Measurements from ENCODE around the gene GRID1.

GRID1 gene

DNA sequence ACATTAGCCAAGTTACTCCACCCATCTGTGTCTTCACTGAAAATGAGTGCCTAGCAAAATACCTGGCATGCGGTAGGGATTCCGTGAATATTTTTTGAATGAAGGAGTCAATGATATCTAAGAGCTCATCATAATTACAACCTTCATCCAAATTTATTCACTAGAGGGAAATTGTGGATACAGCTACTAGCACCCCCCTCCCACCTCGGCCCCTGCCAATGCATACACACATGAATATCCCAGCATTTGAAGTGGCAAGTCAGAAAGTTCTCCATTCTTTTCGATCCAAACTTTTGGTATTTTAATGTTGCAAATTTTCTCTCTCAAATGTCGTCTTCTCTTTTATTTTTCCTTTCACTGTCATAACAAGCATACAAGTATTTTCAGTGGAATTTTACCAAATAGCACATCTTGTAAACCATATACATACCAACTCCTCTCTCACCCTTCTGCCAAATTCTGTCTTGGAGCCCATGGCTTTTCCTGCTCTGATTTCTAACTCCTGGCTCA is 164.3 kb downstream of the GRID1 start:
- no peak for DNase-seq

DNA sequence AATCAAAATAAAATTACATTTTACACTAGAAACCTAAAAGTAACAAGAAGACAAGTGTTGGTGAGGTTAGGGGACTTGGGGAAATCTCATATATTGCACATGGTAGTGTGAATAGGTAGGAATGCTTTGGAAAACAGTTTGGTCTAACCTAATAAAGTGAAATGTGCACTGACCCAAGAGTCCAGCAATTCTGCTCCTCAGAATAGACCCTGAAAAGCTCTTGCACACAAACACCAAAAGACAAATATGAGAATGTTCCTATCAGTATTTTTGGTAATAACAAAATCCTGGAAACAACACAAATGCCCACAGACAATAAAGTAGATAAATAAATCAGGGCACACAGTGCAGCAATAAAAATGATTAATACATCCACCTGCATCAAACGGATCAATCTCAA is 165.7 kb downstream of the GRID1 start:
- DNase-seq, result no peak

DNA sequence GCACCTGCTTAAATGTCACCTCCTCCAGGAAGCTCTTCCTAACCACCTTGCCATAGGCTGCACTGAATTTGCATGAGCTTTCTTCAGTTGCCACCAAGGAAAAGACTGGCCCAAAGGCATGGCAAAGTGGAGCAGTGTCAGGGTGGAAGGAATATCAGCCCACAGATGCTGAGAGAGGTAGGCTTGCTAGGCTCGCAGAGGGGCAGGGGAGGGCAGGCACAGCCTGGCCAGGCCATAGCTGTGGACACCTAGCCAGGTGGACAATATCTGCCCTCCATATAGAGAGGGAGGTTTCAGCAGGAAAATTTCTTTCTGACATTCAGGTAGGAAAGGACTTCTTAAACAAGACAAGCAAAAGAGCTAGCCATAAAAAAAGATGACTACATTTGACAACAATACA is 166.3 kb downstream of the GRID1 start:
- DNase-seq, result no peak

DNA sequence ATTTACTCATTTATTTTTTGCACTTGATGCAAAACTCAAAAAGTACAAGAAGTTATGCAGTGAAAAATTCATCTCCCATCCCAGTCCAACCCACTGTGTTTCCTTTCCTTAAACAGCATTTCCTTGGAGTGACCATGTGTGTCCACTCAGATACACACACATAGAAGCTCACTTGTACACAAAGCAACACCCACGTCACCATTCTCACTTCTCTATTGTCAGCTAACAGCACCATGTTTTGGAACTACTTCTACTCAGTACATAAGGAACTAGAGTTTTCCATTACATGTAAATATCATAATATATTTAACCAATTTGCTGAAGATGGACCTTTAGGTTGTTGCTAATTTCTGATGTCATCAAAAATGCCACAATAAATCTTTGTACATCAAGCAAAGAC is 167.6 kb downstream of the GRID1 start:
- DNase-seq, result no peak

DNA sequence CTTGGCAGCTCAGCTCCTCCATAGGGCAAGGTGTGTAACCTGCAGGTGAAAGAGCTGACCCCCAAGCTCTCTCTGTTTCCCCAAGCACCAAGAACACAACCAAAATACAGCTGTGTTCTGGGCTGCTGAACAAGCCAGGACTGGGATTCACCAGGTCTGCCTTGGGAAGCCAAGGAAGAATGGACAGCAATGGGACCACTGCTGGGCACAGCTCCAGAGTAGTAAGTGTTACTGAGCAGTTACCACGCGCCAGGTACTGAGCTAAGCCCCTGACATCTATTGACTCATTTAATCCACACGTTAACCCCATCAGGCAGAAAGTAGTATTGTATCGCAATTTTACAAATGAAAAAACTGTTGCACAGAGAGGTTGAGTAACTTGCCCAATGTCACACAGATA is 168.3 kb downstream of the GRID1 start:
- no peak for DNase-seq

DNA sequence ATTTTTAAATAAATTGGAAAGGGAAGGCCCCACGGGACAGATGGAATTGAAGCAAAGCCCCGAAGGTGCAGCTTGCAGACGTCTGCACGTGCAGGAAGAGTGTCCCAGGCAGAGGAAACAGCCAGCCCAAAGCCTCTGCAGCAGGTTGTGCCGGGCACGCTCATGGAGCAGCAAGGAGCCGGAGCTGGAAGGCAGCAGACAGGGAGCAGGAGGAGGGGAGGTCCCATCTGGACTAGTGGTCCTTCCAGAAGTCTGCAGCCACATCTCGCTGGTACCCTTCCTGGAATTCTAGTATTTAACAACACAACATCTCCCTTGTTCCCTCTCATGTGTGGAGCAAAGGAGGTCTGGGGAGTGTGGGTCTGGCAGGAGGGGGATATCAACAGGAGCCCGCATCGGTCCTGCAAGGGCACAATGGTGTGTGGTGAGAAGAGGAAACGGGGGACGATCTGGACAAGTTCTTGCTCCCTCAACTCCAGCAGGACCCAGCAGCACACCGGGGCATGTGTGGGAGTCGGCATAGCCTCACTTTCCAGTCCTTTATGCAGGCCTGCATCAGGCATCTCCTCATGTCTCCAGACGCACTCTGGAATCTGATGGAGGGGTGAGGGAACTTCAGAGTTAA is 169.3 kb downstream of the GRID1 start:
- no peak for DNase-seq

DNA sequence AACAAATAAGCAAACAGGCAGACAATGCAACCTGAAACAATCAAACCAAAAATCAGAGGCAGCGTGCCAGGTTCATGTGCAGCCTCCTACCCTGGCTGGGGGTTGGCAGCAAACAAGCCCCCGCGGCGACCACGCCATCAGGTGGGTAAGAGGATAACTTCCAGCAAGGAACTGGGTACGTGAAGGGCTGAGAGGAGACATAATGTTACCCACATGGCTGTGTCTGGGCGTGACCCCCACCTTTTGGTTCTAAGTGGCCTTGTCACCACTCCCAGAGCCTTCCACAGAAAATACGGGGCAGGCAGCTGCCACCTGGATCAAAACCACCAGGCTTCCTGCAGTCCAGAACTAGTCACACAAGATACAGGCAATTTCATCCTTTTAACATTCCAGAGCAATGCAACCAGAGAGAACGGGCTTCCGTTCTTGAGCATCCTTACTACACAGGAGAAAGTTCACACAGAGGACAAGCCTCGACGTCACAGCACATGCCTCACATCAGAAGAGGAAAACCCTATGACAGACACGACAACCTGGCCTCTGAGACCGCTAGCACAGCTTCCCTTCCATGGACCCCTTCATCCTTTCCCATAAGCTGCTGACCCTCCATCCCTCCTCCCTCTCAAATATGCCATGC is 171.0 kb downstream of the GRID1 start:
- DNase-seq, result no peak

DNA sequence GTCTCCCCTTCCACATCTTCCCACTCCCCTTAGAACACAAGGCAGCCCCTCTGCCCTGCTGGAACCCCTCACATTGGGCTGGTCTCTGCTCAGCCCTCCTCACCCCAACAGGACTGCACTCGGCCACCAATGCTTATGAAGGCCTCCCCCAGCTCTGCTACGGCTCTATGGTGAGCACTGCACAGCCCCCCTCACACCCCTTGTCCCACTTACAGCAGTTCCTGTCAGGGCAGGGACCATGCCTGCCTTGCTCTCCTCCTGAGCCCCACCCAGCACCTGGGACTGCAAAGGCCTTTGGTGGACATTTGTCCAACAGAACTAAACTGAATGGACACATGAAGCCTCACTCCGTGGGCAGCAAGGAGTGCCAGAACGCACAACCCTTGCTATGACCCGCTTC is 171.9 kb downstream of the GRID1 start:
- DNase-seq, result no peak

DNA sequence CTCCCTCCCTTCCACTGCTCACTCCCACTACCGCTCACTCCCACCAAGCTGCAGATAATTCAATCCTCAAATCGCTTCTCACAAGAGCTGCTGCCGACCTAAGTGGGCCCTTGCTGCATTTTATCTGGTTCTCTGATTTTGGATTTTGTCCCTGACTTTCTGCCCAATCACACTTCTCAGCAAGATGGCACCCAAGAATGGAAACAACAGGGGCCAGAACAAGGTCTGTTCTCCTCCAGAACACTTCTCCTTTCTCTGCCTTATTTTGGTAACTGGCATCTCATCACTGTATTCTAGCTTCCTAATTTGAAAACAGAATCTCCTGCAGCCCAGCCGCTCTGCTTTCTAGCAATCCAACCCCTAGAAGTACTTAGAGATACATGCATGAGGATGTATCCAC is 172.8 kb downstream of the GRID1 start:
- DNase-seq, result no peak

DNA sequence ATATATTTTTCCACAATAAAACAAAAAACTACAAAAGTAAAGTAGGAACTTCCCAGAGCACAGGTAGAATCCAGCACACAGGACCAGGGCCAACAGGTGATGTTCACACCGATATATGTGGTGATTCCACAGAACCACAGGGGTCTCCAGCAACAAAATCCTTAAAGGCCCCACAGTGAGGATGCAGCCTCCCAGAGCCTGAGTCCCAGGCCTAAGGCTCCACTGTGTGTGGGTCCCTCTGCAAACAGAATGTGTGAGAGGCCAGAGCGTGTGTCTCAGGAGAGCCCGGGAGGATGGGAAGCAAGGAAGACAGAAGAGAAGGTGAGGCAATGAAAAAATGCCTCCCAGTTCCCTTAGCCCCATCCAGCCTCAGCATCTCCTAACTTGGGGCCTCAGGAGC is 173.9 kb downstream of the GRID1 start:
- no peak for DNase-seq

DNA sequence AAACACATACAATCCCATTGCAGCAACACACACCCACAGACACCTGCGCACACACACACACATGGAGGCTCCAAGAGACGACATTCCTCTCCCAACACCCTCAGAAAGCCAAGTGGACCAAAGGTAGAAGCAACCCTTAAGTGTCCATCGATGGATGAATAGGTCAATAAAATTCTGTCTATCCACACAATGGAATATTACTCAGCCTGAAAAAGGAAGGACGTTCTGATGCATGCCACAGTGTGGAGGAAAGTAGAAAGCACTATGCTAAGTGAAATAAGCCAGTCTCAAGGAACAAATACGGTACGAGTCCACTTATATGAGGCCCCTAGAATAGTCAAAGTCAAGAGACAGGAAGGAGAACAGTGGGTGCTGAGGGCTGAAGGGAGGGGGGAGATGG is 174.4 kb downstream of the GRID1 start:
- no peak for DNase-seq

DNA sequence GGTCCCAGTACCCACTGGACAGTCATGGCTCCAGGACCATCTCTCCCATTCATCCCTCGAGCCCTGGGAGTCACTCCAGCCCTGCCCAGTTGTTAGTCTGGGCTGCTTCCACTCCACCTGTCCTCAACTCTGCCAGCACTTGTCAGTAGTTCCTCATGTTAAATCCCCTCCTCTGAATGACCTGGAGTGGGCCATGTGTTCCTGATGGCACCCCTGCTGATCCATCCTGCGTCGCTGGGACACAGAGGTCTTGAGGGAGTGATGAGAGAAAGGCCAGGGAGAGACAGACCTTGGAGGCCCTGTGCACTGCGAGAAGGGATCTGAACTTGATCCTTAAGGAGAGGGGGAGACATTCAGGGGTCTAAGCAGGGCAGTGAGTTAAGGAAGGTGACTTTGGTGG is 174.9 kb downstream of the GRID1 start:
- no peak for DNase-seq

DNA sequence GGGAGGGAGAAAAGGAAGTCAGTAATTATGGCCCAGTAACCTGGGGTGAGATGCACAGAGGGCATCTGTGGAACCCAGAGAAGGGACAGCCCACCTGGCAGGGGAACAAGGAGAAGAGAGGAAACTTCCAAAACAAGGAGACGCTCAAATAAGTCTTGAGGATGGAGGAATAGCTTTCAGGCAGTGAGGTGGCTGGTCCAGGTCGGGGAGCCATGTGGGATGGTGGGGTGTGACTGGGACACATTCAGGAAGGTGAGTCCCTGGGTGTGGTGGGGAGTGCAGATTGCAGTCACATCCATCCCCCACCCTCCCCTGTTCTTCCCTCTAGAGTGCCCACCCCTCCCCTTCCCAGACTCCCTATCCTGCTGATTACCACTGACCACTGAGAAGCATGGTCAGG is 175.4 kb downstream of the GRID1 start:
- DNase-seq, result no peak

DNA sequence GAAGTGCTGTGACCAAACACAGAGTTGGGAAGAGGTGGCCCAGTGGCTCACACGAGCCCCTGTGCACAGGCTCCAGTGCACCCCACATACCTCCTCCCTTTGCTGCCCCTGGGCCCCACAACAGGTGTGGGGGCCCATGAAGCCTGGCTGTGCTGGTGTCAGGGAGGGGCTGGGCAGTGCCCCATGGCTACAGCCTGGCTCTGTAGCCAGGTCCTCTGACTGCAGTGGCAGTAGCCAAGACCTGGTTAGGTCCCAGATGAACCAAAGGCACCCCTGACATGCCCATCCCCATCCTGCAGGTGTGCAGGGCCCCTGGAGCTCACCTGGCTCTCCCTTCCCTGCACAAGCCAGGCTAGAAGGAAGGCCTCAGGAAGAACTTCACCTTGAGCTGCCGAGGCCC is 176.3 kb downstream of the GRID1 start:
- no peak for DNase-seq

DNA sequence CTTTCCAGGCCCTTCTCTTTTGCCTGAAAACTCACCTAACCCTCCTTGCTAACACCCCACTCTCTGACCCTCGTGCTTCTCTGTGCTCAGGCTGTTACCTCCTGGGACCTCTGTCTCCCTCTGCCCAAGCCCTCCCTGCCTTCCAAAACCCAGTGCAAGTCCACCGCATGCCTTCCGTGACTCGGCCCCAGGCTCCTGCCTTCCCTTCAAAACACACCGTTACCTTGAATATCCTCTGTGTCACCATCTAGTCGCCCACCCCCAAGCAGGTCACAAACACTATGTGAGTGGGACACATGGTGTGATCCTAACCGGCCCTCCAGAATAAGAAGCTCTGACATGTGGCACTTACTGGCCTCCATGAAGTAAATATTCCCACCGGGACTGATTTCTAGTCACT is 176.7 kb downstream of the GRID1 start:
- no peak for DNase-seq

DNA sequence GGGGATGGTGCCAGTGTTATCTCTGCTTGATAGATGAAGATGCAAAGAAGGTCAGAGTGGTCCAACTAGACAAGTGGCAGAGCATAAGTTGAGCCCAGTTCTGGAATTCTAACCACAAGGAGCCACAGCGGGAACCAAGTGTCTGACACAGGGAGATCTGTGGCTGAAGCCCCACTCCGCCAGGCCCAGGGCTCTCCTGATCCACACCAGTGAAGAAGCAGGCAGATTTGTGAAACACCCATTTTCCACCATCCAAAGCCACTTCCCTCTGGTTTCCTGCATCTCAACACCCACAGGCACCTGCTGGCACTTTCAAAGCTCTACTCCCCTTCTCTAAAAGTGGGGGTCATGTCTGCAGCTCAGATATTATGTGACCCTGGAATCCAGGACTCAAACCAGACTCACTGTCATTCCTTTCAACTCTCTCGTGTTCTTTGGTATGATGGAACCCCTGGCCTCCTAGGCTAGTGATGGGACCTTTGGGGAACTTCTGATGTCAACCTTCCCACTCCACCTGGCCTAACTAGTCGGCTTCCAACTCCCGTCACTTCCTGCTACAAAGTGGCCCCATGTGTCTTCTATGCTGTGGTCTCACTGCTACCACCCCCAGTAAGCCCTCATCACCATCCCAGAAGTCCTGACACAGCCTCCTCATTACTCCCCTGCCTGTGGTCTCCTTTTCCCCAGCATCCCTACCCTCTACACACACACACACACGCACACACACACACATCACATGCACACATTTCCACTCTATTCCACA is 177.6 kb downstream of the GRID1 start:
- no peak for DNase-seq

DNA sequence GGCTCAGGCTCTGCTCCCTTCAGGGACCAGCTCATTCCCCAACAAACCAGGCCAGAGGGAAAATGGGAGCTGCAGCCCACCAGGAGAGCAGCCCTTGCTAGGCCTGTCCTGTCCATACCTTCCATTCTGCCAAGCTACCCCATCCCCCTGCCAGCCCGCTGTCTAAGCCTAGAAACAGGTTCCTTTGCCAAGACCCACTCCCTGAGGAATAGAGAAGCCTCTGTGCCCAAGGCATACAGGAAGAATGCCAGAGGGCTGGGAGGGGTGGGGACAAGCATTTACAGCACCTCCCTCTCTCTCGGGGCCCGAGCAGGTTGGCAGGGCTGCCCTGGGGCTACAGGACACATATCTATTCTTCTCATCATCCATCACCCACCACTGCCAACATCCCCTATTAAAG is 178.3 kb downstream of the GRID1 start:
- DNase-seq, result no peak

DNA sequence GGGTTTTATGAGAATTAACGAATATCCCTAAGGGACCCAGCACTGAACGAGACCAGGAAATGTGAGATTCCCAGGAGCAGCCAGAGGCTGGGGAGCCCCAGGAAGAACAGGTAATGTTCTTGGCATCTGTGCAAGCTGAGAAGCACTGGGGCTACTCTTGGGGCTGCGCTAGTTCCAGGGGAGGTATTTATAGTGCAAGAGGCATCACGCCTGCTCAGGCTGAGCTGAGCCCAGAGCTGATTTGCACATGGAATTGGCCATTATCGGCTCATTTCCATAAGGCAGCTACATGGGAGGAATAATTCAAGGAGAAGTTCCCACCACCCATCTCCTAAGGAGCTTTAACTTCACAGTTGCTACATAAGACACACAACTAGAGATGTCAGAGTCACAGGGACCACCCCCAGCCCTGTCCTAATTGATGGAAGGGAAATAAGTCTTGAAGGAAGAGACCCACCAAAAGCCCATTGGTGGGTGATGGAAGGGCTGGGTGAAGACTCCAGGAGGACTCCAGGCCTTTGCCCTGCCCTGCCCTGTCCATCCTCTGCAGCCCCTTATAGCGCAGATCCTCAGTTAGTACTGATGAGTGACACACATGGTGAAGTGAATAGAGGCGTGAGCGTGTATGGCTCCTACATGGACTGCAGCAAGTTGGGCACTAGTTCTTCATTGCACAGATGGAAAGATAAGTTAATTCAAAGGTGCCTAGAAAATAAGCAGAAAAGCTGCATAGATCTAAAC is 178.9 kb downstream of the GRID1 start:
- no peak for DNase-seq

DNA sequence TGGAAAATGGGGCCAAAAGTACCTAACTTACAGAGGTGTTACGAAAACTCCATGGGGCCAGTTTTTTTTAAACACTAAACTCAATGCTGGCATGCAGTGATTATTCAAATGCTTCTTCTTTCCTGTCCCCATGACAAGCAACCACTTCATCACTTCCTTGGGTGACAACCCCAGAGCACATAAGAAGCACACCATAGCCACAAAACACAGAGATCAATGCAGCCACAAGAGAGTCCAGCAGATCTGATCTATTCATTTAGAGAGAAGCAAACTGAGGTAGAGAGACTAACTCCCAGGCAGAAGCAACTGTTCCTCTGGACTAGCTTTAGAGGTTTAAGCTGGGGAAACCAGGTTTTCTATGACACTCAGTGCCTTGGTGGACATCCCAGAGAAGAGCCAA is 180.0 kb downstream of the GRID1 start:
- DNase-seq, result no peak

DNA sequence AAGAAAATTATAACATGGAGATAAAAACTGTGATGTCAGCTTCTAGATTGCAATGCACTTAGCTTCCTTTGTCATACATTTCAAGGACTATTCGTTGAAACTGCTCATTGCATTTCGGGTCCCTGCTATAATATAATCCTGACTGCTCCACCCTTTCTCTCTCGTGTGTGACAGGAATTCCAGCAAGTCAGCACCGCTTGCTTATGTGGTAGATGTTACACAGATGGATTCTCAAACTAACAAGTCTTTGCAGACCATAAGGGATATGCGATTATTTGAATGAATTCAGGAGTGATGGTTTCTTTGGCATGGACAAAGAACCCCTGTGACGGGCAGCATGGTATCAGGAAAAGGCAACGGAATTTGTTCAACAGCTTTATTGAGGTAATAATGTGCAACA is 184.0 kb downstream of the GRID1 start:
- no peak for DNase-seq

DNA sequence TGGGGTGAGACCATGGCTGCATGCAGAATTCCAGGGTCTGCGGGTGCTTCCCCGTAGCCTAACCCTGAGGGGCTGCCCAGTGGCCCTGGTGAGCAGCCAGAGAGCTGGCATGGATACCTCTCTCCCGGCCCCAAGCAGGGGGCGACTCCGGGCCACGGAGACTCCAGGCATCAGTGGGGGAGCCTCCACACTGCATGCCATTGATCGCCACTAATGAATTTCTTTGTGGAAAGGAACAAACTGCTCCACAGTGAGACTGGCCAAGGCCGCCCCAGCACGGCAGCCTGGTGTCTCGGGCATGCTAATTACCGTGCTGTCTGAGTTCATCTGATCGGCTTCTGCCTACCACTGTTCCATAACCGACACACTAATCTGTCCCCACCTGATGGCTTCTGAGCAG is 184.4 kb downstream of the GRID1 start:
- DNase-seq, result no peak

DNA sequence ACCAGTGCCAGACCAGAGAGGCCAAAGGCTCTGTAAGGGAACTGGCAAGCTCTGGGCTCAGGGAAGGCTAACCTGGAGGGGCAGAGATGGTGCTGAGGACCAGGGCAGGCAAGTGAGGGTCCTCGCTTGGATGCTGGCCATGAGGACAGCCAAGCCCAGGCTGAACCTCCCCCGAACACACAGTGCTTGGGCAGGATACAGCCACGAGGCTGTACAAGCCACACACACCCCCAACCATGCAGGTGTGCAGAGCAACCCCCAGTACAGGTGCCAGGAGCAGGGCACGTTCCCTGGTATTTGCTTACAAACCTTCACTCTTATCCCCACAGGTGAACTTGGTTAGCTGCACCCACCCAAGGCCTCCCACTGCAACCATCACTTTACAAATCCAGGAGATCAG is 185.7 kb downstream of the GRID1 start:
- no peak for DNase-seq

DNA sequence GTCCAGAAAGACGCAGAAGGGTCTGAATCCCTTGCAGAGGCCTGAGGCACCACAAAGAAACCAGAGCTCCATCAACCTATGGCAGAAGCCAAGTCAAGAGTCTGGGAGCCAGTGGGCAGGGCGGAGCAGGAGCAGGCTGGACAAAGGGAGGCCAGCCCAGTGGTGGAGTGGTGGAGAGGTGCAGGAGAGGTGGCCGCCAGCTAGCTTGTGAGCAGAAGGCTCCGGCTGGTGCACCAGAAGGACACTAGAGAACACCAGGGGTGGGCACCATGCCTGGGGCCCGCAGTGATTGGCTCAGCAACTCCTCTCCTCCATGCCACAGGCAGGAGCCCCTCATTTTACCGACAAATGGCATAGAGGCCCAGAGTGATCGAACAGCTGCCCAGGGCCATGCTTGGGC is 186.6 kb downstream of the GRID1 start:
- no peak for DNase-seq

DNA sequence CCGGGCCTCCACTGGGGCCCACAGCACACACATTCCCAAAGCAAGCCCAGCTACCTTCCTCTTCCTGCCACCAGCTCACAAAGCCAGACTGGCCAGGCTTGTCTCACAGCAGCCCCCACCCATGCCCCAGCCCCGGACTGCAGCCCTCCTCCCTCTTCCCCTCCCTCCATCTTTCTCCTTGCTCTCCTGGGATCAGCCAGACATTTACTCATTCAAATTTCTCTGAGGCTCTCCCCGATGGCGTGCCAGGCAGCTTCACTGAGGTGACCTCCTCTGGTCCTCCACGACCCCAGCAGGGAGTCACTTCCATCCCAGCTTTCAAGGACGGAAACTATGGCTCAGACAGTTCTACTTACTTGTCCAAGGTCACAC is 187.5 kb downstream of the GRID1 start:
- DNase-seq, result no peak

All from RPMI8226 (cell line).